22Rv1 (cell line): ENCODE measurements around the gene CTNNA3.

Experiments used
- H3K27ac ChIP-seq: fragments of 450-650 bp; 2 replicates; pipeline ENCODE4 v1.5.1; 2017
- ZFX ChIP-seq: fragments of 450-650 bp; IDR thresholded peaks from 2 replicates; pipeline ENCODE4 v1.6.1; 2017; ENCODE audit warnings: antibody characterized with exemption, borderline replicate concordance
- TF ChIP-seq, protein P1 (sequence below): fragments of 450-650 bp; IDR thresholded peaks from 2 replicates; pipeline ENCODE4 v1.5.1; 2017; ENCODE audit warnings: mild to moderate bottlenecking

CTNNA3 gene

DNA sequence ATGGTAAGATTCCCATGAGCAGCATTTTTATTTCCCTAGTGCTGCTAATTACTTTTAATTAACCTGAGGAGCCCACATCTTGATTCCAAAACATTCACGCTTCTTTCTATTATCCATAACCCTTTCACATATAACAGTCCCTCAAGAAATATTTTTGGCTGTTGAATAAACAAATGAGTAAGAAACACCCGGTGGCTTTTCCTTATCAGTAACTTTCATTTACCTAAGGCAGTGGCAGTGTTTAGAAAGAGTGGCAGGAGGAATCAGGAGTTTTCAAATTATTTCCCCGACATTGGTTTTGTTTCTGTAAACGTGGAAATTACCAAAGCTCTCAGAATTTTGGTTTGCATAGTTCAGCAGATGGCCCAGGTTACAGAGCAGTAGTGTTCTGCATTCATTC, 1785.8 kb downstream of the CTNNA3 start:
- no peak overlapping the region for H3K27ac ChIP-seq
- TF ChIP-seq ZFX, result no peak
- TF ChIP-seq, protein P1, sequence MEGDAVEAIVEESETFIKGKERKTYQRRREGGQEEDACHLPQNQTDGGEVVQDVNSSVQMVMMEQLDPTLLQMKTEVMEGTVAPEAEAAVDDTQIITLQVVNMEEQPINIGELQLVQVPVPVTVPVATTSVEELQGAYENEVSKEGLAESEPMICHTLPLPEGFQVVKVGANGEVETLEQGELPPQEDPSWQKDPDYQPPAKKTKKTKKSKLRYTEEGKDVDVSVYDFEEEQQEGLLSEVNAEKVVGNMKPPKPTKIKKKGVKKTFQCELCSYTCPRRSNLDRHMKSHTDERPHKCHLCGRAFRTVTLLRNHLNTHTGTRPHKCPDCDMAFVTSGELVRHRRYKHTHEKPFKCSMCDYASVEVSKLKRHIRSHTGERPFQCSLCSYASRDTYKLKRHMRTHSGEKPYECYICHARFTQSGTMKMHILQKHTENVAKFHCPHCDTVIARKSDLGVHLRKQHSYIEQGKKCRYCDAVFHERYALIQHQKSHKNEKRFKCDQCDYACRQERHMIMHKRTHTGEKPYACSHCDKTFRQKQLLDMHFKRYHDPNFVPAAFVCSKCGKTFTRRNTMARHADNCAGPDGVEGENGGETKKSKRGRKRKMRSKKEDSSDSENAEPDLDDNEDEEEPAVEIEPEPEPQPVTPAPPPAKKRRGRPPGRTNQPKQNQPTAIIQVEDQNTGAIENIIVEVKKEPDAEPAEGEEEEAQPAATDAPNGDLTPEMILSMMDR, result no peak

DNA sequence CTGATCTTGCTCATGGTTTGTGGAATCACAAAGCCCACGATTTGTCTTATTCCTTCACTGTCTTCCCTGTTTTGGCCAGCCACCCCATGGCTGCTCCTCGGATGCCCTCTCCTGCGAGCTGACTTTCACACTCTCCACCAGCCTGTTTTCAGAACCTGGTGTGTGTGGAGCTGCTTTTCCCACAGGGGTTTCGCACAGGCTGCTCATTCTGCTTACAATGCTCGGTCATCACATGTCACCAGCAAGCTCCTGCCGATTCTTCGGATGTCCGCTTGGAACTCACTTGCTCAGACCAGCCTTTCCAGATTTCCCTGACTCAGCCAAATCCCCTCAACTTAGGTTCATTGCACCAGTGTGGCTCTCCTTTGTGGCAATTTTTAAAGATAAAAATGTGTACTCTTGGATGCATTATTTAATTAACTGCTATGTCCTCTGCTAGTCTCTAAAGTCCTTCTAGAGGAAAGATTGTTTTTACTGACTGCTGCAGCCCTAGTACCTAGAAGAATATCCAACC, 1788.7 kb downstream of the CTNNA3 start:
- TF ChIP-seq, protein P1, result no peak
- TF ChIP-seq ZFX, result no peak
- no peak overlapping the region for H3K27ac ChIP-seq

DNA sequence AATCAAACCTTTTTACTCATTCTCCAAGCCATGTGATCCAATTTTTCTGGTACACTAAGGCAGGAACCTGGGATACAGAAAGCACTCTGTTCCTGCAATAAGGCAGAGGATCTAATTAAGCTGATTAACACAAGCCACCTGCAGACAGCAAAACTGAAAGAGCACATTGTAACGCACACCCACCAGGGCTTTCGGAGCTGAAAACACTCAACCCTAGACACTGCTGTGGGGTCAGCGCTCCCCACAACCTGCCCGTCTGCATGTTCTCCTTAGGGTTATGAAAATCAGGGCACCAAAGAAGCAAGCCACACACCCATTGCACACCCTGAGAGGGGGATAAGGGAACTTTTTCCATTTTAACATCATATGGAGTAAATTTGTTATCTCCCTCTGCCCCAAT, 1792.4 kb downstream of the CTNNA3 start:
- TF ChIP-seq ZFX, result no peak
- TF ChIP-seq, protein P1, result no peak
- H3K27ac ChIP-seq, result no peak overlapping the region

DNA sequence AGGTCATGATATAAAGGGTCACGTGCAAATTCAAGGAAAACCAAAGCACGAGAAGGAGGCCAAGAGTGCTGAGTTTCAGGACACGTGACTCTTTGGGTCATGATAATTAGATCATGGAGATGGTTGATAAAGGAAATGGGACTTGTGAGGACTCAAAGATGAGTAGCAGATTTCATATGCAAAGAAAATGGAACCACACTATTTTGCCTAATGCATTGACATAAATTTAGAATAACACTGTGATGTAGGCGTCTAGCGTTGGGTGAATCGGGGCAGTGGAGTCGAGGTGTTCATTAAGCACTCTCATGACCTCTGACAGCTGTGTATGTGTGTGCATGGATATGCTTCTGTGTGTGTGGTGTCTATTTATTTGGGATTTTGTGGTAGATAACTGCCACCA, 1795.7 kb downstream of the CTNNA3 start:
- TF ChIP-seq, protein P1, result no peak
- no peak for TF ChIP-seq ZFX
- no peak overlapping the region for H3K27ac ChIP-seq

DNA sequence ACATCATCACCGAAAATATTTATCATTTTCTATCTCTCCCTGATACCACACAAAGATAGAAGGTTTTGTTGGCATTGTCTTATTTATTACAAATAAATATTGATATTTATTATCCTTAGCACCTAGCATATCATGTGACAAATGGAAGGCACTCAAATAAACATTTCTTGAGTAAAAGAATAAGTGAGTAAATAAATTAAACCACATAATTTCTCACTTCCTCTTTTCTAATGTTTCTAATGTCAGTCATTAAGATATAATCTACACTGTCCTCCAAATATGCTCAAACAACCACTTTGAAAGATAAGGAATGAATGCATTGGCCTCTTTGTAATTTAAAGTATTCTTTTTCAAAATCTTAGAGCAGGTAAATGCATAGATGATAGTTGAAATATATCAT, 1797.9 kb downstream of the CTNNA3 start:
- no peak for TF ChIP-seq ZFX
- TF ChIP-seq, protein P1, result no peak
- H3K27ac ChIP-seq, result no peak overlapping the region

DNA sequence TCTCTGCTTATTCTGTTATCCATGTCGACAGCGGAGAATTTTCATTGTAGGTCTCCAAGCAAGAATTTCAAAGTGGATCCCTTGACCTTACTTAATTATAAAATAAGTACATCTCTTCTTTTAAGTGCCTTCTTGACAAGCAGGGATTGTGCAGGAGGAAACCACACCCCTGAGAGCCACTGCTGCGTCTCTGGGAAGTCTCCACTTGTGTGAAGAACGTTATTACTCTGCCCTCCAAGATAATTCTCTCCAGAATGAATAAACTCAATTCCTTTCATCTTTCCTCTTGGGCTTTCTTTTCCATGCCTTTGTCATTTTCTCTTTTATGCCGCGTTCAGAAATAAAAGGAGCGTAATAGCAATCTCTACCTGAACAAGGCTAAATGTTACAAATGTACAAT, 1801.0 kb downstream of the CTNNA3 start:
- TF ChIP-seq ZFX, result no peak
- TF ChIP-seq, protein P1, result no peak
- H3K27ac ChIP-seq, result no peak overlapping the region

DNA sequence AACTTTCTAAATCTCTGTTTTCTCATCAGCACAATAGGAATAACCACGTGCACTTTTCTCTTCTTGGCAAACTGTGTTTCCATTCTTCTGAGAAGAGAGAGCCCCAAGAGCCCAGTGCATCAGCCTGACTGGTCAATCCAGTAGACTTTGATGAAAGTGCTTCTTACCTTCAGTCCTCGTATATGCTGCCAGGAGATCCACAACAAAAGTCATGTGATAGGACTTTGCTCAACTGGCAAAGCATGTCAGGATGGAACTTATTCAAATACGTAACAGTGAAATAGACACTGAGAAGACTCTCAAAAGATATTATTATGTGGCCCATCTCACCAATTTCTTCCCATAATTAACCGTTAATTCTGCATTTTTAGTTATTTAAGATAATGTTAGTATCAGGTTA, 1801.6 kb downstream of the CTNNA3 start:
- H3K27ac ChIP-seq, result no peak overlapping the region
- no peak for TF ChIP-seq ZFX
- TF ChIP-seq, protein P1, result no peak
